ENCODE data around the gene FARS2. TPM values are rescaled to one million over a fixed set of nuclear protein-coding genes. Genes with fewer than 3 reads are reported as not detected.

The FARS2 gene
- total RNA-seq, 1 donor: 29.8 TPM

GRCh38 chr6:5537132-5537531 lies 275.8 kb downstream of the FARS2 start:
- no peak for DNase-seq (ENCODE audit: low read depth)
- no peak for TF ChIP-seq CTCF (IDR thresholded peaks at IDR 0.05; ENCODE audit: insufficient read depth, low read depth, low read length)
- no peak overlapping the region for H3K4me3 ChIP-seq (ENCODE audit: low read depth, low read length)

GRCh38 chr6:5537967-5538366 lies 276.7 kb downstream of the FARS2 start:
- DNase-seq (ENCODE audit: low read depth): peak; percentile 16
- H3K4me3 ChIP-seq (ENCODE audit: low read depth, low read length): no peak overlapping the region

GRCh38 chr6:5540370-5540769 lies 279.1 kb downstream of the FARS2 start:
- DNase-seq (ENCODE audit: low read depth): no peak
- TF ChIP-seq CTCF (IDR thresholded peaks at IDR 0.05; ENCODE audit: insufficient read depth, low read depth, low read length): no peak
- H3K4me3 ChIP-seq (ENCODE audit: low read depth, low read length): no peak overlapping the region

More at GRCh38 chr6:5537967-5538366, 276.7 kb downstream of the FARS2 start:
- TF ChIP-seq CTCF (IDR thresholded peaks at IDR 0.05; ENCODE audit: insufficient read depth, low read depth, low read length): no peak

- no peak for DNase-seq (ENCODE audit: low read depth)
- no peak overlapping the region for H3K4me3 ChIP-seq (ENCODE audit: low read depth, low read length)
- TF ChIP-seq CTCF (IDR thresholded peaks at IDR 0.05; ENCODE audit: insufficient read depth, low read depth, low read length): no peak
Measured at GRCh38 chr6:5541025-5541424, 279.7 kb downstream of the FARS2 start.

- no peak for TF ChIP-seq CTCF (IDR thresholded peaks at IDR 0.05; ENCODE audit: insufficient read depth, low read depth, low read length)
- DNase-seq (ENCODE audit: low read depth): no peak
- no peak overlapping the region for H3K4me3 ChIP-seq (ENCODE audit: low read depth, low read length)
Measured at GRCh38 chr6:5541751-5542432, 280.6 kb downstream of the FARS2 start.

- TF ChIP-seq CTCF (IDR thresholded peaks at IDR 0.05; ENCODE audit: insufficient read depth, low read depth, low read length): no peak
- DNase-seq (ENCODE audit: low read depth): no peak
- no peak overlapping the region for H3K4me3 ChIP-seq (ENCODE audit: low read depth, low read length)
Measured at GRCh38 chr6:5547556-5547955, 286.2 kb downstream of the FARS2 start.

- no peak for TF ChIP-seq CTCF (IDR thresholded peaks at IDR 0.05; ENCODE audit: insufficient read depth, low read depth, low read length)
Measured at GRCh38 chr6:5550631-5551030, 289.3 kb downstream of the FARS2 start.

More at GRCh38 chr6:5550631-5551030, 289.3 kb downstream of the FARS2 start:
- H3K4me3 ChIP-seq (ENCODE audit: low read depth, low read length): no peak overlapping the region
- no peak for DNase-seq (ENCODE audit: low read depth)

Data from fibroblast of villous mesenchyme (primary cell).